HG03064 (cell line): Measurements from ENCODE around the gene UBE2F.
"Not testable (repeated sequence)": the region's sequence is repeated elsewhere in the genome, so short reads cannot be mapped to it uniquely, and the experiment has no call there.

Experiments
- ATAC-seq: cut with Tn5 transposase; IDR thresholded peaks from one replicate; pipeline ENCODE4 v1.9.1; 2021; ENCODE audit warnings: low read depth; ENCODE audit not compliant: unreplicated experiment

The UBE2F gene

GRCh38 chr2:237943395-237944094 is 23.3 kb upstream of the UBE2F start:
- no peak for ATAC-seq

- ATAC-seq, result no peak
Measured at GRCh38 chr2:237944302-237944701, 22.5 kb upstream of the UBE2F start.

- ATAC-seq, result no peak
Measured at GRCh38 chr2:237946423-237946822, 20.4 kb upstream of the UBE2F start.

GRCh38 chr2:237951354-237951753 is 15.5 kb upstream of the UBE2F start:
- ATAC-seq, result not testable (repeated sequence)

GRCh38 chr2:237951878-237952277 is 14.9 kb upstream of the UBE2F start:
- no peak for ATAC-seq

- ATAC-seq, result no peak
Measured at GRCh38 chr2:237952851-237953250, 14.0 kb upstream of the UBE2F start.

- ATAC-seq, result no peak
Measured at GRCh38 chr2:237955640-237956401, 11.0 kb upstream of the UBE2F start.

GRCh38 chr2:237956402-237956736 is 10.4 kb upstream of the UBE2F start:
- ATAC-seq, result no peak

- no peak for ATAC-seq
Measured at GRCh38 chr2:237961637-237962036, 5.2 kb upstream of the UBE2F start.

GRCh38 chr2:237962432-237963084 is 4.3 kb upstream of the UBE2F start:
- ATAC-seq, result no peak

GRCh38 chr2:237963490-237963991 is 3.3 kb upstream of the UBE2F start:
- ATAC-seq, result not testable (repeated sequence)

GRCh38 chr2:237964194-237964577 is 2.6 kb upstream of the UBE2F start:
- ATAC-seq, result no peak

GRCh38 chr2:237964578-237965404 is 2.0 kb upstream of the UBE2F start:
- ATAC-seq, result no peak

GRCh38 chr2:237965844-237966243 is 970 bp upstream of the UBE2F start:
- not testable (repeated sequence) for ATAC-seq

GRCh38 chr2:237966250-237966564 is 607 bp upstream of the UBE2F start:
- peak; percentile 27 for ATAC-seq

- ATAC-seq, result no peak
Measured at GRCh38 chr2:237967463-237967951, 693 bp downstream of the UBE2F start.

GRCh38 chr2:237968048-237968862 is 1.4 kb downstream of the UBE2F start:
- peak; percentile 43 for ATAC-seq

GRCh38 chr2:237971661-237972060 is 4.8 kb downstream of the UBE2F start:
- no peak for ATAC-seq

- ATAC-seq, result no peak
Measured at GRCh38 chr2:237972211-237972610, 5.4 kb downstream of the UBE2F start.

- no peak for ATAC-seq
Measured at GRCh38 chr2:237972936-237973335, 6.1 kb downstream of the UBE2F start.
